Astrocyte (in vitro differentiated cells and primary cell): Measurements from ENCODE around the gene ACAA2. TPM values are rescaled to one million over a fixed set of nuclear protein-coding genes. Genes with fewer than 3 reads are reported as not detected.
A peak's percentile ranks its signal among the peaks of the same experiment; 100 is the strongest.

Experiments
- DNase-seq: peaks from one replicate; pipeline ENCODE4 v3.0.0-alpha.2; 2010; ENCODE audit warnings: low read depth
- FAIRE-seq: peaks from 2 replicates; lab custom pipeline; 2011; peaks lifted over from hg19 to GRCh38; lab: Jason Lieb, UNC
- H2AFZ ChIP-seq: 2 replicates; pipeline ENCODE4 v1.6.0; 2012; ENCODE audit warnings: low read depth, low read length, inconsistent platforms
- H3K27ac ChIP-seq: 2 replicates; pipeline ENCODE4 v1.5.1; 2011; ENCODE audit warnings: low read depth, low read length, inconsistent platforms
- H3K27me3 ChIP-seq: 2 replicates; pipeline ENCODE4 v1.6.0; 2011; ENCODE audit warnings: low read length, inconsistent platforms; ENCODE audit not compliant: insufficient read depth
- H3K36me3 ChIP-seq: 2 replicates; pipeline ENCODE4 v1.5.1; 2011; ENCODE audit warnings: low read length, inconsistent platforms; ENCODE audit not compliant: insufficient read depth
- H3K4me1 ChIP-seq: 2 replicates; pipeline ENCODE4 v1.5.1; 2011; ENCODE audit warnings: low read length, inconsistent platforms; ENCODE audit not compliant: insufficient read depth
- H3K4me2 ChIP-seq: 2 replicates; pipeline ENCODE4 v1.6.0; 2012; ENCODE audit warnings: low read length, inconsistent platforms
- H3K4me3 ChIP-seq: 2 replicates; pipeline ENCODE4 v1.5.1; 2011; ENCODE audit warnings: low read depth, mild to moderate bottlenecking, low read length, inconsistent platforms; ENCODE audit not compliant: insufficient read depth
- H3K79me2 ChIP-seq: 2 replicates; pipeline ENCODE4 v1.6.0; 2012; ENCODE audit warnings: mild to moderate bottlenecking, low read length, inconsistent platforms; ENCODE audit not compliant: insufficient read depth
- H3K9ac ChIP-seq: 2 replicates; pipeline ENCODE4 v1.6.0; 2012; ENCODE audit warnings: mild to moderate bottlenecking, low read length, inconsistent platforms
- H3K9me3 ChIP-seq: 2 replicates; pipeline ENCODE4 v1.5.1; 2012; ENCODE audit warnings: low read depth, mild to moderate bottlenecking, low read length, inconsistent platforms; ENCODE audit not compliant: insufficient read depth
- H4K20me1 ChIP-seq: 2 replicates; pipeline ENCODE4 v1.6.0; 2012; ENCODE audit warnings: low read length, inconsistent platforms; ENCODE audit not compliant: insufficient read depth
- H3K27ac Mint-ChIP-seq: one replicate; pipeline ENCODE4 v1.8.0; 2021; ENCODE audit warnings: mild to moderate bottlenecking, mixed read lengths; ENCODE audit not compliant: unreplicated experiment
- H3K27me3 Mint-ChIP-seq: one replicate; pipeline ENCODE4 v1.8.0; 2021; ENCODE audit warnings: low read depth, mixed read lengths; ENCODE audit not compliant: unreplicated experiment
- H3K36me3 Mint-ChIP-seq: one replicate; pipeline ENCODE4 v1.8.0; 2021; ENCODE audit warnings: low read depth, mixed read lengths; ENCODE audit not compliant: unreplicated experiment
- H3K4me1 Mint-ChIP-seq: one replicate; pipeline ENCODE4 v1.8.0; 2021; ENCODE audit warnings: low read depth, mixed read lengths; ENCODE audit not compliant: unreplicated experiment
- H3K4me3 Mint-ChIP-seq: one replicate; pipeline ENCODE4 v1.8.0; 2021; ENCODE audit warnings: mild to moderate bottlenecking, moderate library complexity, mixed read lengths; ENCODE audit not compliant: unreplicated experiment
- H3K9me3 Mint-ChIP-seq: one replicate; pipeline ENCODE4 v1.8.0; 2021; ENCODE audit warnings: mild to moderate bottlenecking, mixed read lengths; ENCODE audit not compliant: unreplicated experiment
- EZH2 ChIP-seq: IDR thresholded peaks from 2 replicates; pipeline ENCODE4 v1.6.1; 2012; ENCODE audit warnings: mild to moderate bottlenecking, low read length, inconsistent platforms; ENCODE audit not compliant: insufficient read depth
- total RNA-seq: library from RNA; stranded (reverse); gene quantifications from 2 replicates; pipeline ENCODE4 v1.2.1, GENCODE V29; 2021
- TF ChIP-seq, protein P1 (sequence below): IDR thresholded peaks from 2 replicates; pipeline ENCODE4 v1.5.1; 2011; ENCODE audit warnings: low read depth, mild to moderate bottlenecking, inconsistent platforms, low read length, moderate library complexity; ENCODE audit not compliant: insufficient read depth

The ACAA2 gene
- total RNA-seq, 1 donor from 2014 or later: 66.4 TPM

DNA sequence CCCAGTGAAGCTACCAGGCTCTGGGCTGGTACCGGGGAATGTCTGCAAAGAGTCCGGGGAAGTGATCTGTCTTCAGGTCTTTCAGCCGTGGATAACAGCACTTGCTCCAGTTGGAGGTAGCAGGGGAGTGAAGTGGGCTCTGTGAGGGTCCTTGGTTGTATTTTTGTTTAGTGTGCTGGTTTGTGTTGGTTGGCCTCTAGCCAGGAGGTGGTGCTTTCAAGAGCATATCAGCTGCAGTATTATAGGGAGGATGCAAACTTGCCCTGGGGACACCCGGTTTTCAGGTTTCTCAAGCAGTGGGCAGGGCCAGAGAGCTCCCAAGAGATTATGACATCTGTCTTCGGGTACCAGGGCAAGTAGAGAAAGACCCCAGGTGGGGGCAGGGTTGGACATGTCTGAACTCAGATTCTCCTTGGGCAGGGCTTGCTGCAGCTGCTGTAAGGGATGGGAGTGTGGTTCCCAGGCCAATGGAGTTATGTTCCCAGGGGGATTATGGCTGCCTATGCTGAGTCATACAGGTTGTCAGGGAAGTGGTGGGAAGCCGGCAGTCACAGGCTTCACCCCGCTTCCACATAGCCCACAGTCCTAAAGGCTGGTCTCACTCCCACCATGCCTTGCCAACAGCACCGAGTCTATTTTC is 34.4 kb downstream of the ACAA2 start:
- Histone ChIP-seq H4K20me1 (no peaks in the 10 kb centered on the region), H3K36me3 (peaks cover 4% of the 10 kb centered on the region), H3K79me2 (no peaks in the 10 kb centered on the region), H3K4me3 (no peak overlapping the region), H3K27me3 (no peaks in the 10 kb centered on the region), H2AFZ (no peak overlapping the region), H3K4me1 (no peaks in the 10 kb centered on the region), H3K27ac (no peak overlapping the region), H3K4me2 (no peak overlapping the region), H3K9me3 (no peaks in the 10 kb centered on the region), H3K9ac (no peak overlapping the region)
- Mint-ChIP-seq H3K36me3 (peaks cover 37% of the 10 kb centered on the region), H3K4me1 (peaks cover 12% of the 10 kb centered on the region), H3K4me3 (no peak overlapping the region), H3K9me3 (peaks cover 23% of the 10 kb centered on the region), H3K27ac (peak overlapping the region; percentile 84), H3K27me3 (no peaks in the 10 kb centered on the region)
- FAIRE-seq (no peak), DNase-seq (no peak)
- TF ChIP-seq EZH2: no peak
- TF ChIP-seq, protein P1, sequence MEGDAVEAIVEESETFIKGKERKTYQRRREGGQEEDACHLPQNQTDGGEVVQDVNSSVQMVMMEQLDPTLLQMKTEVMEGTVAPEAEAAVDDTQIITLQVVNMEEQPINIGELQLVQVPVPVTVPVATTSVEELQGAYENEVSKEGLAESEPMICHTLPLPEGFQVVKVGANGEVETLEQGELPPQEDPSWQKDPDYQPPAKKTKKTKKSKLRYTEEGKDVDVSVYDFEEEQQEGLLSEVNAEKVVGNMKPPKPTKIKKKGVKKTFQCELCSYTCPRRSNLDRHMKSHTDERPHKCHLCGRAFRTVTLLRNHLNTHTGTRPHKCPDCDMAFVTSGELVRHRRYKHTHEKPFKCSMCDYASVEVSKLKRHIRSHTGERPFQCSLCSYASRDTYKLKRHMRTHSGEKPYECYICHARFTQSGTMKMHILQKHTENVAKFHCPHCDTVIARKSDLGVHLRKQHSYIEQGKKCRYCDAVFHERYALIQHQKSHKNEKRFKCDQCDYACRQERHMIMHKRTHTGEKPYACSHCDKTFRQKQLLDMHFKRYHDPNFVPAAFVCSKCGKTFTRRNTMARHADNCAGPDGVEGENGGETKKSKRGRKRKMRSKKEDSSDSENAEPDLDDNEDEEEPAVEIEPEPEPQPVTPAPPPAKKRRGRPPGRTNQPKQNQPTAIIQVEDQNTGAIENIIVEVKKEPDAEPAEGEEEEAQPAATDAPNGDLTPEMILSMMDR: no peak

DNA sequence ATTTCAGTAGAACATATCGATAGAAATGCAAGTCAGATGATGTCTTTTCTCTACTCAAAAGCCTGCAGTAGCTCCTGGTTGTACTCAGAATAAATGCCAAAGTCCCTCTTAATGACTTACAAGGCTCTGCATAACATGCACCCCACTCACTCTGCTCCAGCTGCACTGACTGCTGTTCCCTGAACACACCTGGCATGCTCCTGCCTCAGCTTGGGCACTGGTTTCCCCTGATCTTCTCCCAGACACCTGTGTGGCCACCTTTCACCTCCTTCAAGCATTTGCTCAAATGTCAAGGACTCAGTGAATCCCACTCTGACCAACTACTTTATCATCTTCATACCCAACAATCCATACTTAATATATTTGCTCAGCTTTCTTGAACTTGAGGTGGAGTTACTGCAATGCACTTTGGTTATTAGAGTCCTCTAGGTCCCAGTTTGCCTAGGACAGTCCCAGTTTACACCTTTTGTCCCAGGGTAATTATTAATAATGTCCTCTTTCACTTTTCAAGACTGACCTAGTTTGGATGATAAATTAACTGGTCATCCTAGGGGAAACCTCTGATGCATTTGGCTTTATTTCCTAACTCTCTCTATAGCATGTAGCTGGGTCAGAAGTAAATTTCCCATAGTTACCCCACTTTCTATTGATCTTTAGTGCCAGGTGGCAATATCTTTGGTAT is 44.1 kb downstream of the ACAA2 start:
- no peaks in the 10 kb centered on the region for H3K36me3 Mint-ChIP-seq
- Histone ChIP-seq H2AFZ (no peak overlapping the region), H3K4me2 (no peak overlapping the region), H3K9me3 (no peaks in the 10 kb centered on the region), H3K36me3 (no peaks in the 10 kb centered on the region), H3K27me3 (no peaks in the 10 kb centered on the region), H4K20me1 (no peaks in the 10 kb centered on the region), H3K79me2 (no peaks in the 10 kb centered on the region), H3K4me3 (no peak overlapping the region), H3K27ac (no peak overlapping the region), H3K4me1 (no peaks in the 10 kb centered on the region), H3K9ac (no peak overlapping the region)
- peaks cover 5% of the 10 kb centered on the region for H3K4me1 Mint-ChIP-seq
- FAIRE-seq: no peak
- H3K27me3 Mint-ChIP-seq: peaks cover 7% of the 10 kb centered on the region
- TF ChIP-seq, protein P1: no peak
- TF ChIP-seq EZH2: no peak
- DNase-seq: no peak
- no peak overlapping the region for H3K4me3 Mint-ChIP-seq
- no peaks in the 10 kb centered on the region for H3K9me3 Mint-ChIP-seq
- H3K27ac Mint-ChIP-seq: no peak overlapping the region

DNA sequence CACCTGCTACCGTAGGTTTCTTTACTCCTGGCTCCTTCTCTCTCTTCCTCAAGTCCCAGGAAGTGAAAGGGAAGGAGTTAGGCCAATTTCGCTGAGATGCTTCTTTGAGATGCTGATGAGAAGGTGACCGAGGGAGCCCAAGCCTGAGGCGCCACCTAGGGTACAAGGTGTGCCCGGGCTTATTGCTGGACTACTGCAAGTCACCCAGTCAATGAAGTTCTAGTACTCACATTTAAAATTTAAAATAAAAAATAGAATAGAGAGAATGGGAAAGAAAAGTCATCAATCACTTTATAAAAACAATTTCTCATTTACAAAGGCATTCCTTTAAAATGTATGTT is 45.3 kb downstream of the ACAA2 start:
- peaks cover 7% of the 10 kb centered on the region for H3K27me3 Mint-ChIP-seq

More for the DNA sequence above, 45.3 kb downstream of the ACAA2 start:
- Histone ChIP-seq H3K9me3 (no peaks in the 10 kb centered on the region), H3K4me1 (no peaks in the 10 kb centered on the region), H2AFZ (no peak overlapping the region), H3K27me3 (no peaks in the 10 kb centered on the region), H3K79me2 (no peaks in the 10 kb centered on the region), H3K27ac (no peak overlapping the region), H3K9ac (no peak overlapping the region), H3K4me3 (no peak overlapping the region), H3K36me3 (no peaks in the 10 kb centered on the region), H3K4me2 (no peak overlapping the region), H4K20me1 (no peaks in the 10 kb centered on the region)
- H3K9me3 Mint-ChIP-seq: no peaks in the 10 kb centered on the region
- H3K4me1 Mint-ChIP-seq: peaks cover 5% of the 10 kb centered on the region
- H3K36me3 Mint-ChIP-seq: no peaks in the 10 kb centered on the region
- FAIRE-seq (no peak), DNase-seq (peak; percentile 50)
- no peak overlapping the region for H3K27ac Mint-ChIP-seq
- TF ChIP-seq, protein P1: peak; percentile 66
- TF ChIP-seq EZH2: no peak
- H3K4me3 Mint-ChIP-seq: no peak overlapping the region
